IPS DF 6.9 (cell line): ENCODE data around the gene NCS1.
"Not testable (repeated sequence)": the region's sequence is repeated elsewhere in the genome, so short reads cannot be mapped to it uniquely, and the experiment has no call there.

Experiments
- DNase-seq: peaks from one replicate; pipeline ENCODE4 v3.0.0-alpha.2; 2013; ENCODE audit warnings: low read depth, low spot score
- H3K27ac ChIP-seq: one replicate; pipeline ENCODE4 v1.5.1; 2013; ENCODE audit warnings: low read length, control low read depth
- H3K27me3 ChIP-seq: 2 replicates; pipeline ENCODE4 v1.6.1; 2013; ENCODE audit warnings: mild to moderate bottlenecking, low read length; ENCODE audit not compliant: control insufficient read depth, insufficient read depth
- H3K36me3 ChIP-seq: 2 replicates; pipeline ENCODE4 v1.6.1; 2013; ENCODE audit warnings: low read length; ENCODE audit not compliant: control insufficient read depth, insufficient read depth
- H3K4me1 ChIP-seq: 2 replicates; pipeline ENCODE4 v1.6.1; 2013; ENCODE audit warnings: low read length; ENCODE audit not compliant: control insufficient read depth, insufficient read depth
- H3K4me3 ChIP-seq: 2 replicates; pipeline ENCODE4 v1.5.1; 2013; ENCODE audit warnings: mild to moderate bottlenecking, low read length
- H3K9me3 ChIP-seq: 2 replicates; pipeline ENCODE4 v1.6.1; 2013; ENCODE audit warnings: low read length, inconsistent platforms; ENCODE audit not compliant: control insufficient read depth, insufficient read depth
- WGBS: extraction: QIAGEN DNeasy Blood & Tissue Kit; methylation state at CpG from one replicate; pipeline ENCODE4 v1.1.7; 2013; ENCODE audit warnings: mixed read lengths, missing lambda C conversion rate; ENCODE audit not compliant: insufficient read length, insufficient coverage; 5-methylcytosine and 5-hydroxymethylcytosine counted together

The NCS1 gene

GRCh38 chr9:130271473-130271872 lies 99.3 kb downstream of the NCS1 start:
- DNase-seq = no peak
- no peak overlapping the region for H3K4me3 ChIP-seq
- WGBS = no CpG with 5 or more reads among the region's 6 CpGs
- H3K9me3 ChIP-seq = no peaks in the 10 kb centered on the region
- H3K4me1 ChIP-seq = peaks cover 6% of the 10 kb centered on the region
- H3K36me3 ChIP-seq = no peaks in the 10 kb centered on the region
- no peaks in the 10 kb centered on the region; the same call in 1 of the 2 replicates for H3K27me3 ChIP-seq
- no peak overlapping the region for H3K27ac ChIP-seq

GRCh38 chr9:130275156-130275555 lies 103.0 kb downstream of the NCS1 start:
- no peaks in the 10 kb centered on the region for H3K27me3 ChIP-seq
- H3K4me3 ChIP-seq = no peak overlapping the region
- H3K27ac ChIP-seq = no peak overlapping the region
- H3K9me3 ChIP-seq = no peaks in the 10 kb centered on the region
- no peaks in the 10 kb centered on the region for H3K36me3 ChIP-seq
- no peak for DNase-seq
- WGBS = no CpG with 5 or more reads among the region's 9 CpGs
- H3K4me1 ChIP-seq = no peaks in the 10 kb centered on the region

- no peaks in the 10 kb centered on the region for H3K36me3 ChIP-seq
- no peaks in the 10 kb centered on the region for H3K27me3 ChIP-seq
- WGBS = no CpG with 5 or more reads among the region's 3 CpGs
Measured at GRCh38 chr9:130276121-130276520, 103.9 kb downstream of the NCS1 start.

GRCh38 chr9:130276955-130277354 lies 104.8 kb downstream of the NCS1 start:
- no peak overlapping the region for H3K27ac ChIP-seq
- no CpG with 5 or more reads among the region's 11 CpGs for WGBS
- no peaks in the 10 kb centered on the region for H3K4me1 ChIP-seq
- no peak overlapping the region for H3K4me3 ChIP-seq
- no peaks in the 10 kb centered on the region for H3K36me3 ChIP-seq
- H3K27me3 ChIP-seq = no peaks in the 10 kb centered on the region
- DNase-seq = no peak
- no peaks in the 10 kb centered on the region for H3K9me3 ChIP-seq

More at GRCh38 chr9:130276121-130276520, 103.9 kb downstream of the NCS1 start:
- H3K9me3 ChIP-seq = no peaks in the 10 kb centered on the region
- H3K27ac ChIP-seq = no peak overlapping the region
- H3K4me1 ChIP-seq = no peaks in the 10 kb centered on the region
- no peak for DNase-seq
- H3K4me3 ChIP-seq = no peak overlapping the region

GRCh38 chr9:130277525-130277924 lies 105.3 kb downstream of the NCS1 start:
- H3K36me3 ChIP-seq, H3K27me3 ChIP-seq, H3K9me3 ChIP-seq, H3K4me3 ChIP-seq, H3K27ac ChIP-seq, DNase-seq, H3K4me1 ChIP-seq: not testable (repeated sequence)
- no CpG with 5 or more reads among the region's 1 CpG for WGBS

- DNase-seq = no peak
- H3K36me3 ChIP-seq = no peaks in the 10 kb centered on the region
- peaks cover under 1% of the 10 kb centered on the region; the same call in 1 of the 2 replicates for H3K4me1 ChIP-seq
- H3K27ac ChIP-seq = no peak overlapping the region
- no CpG with 5 or more reads among the region's 4 CpGs for WGBS
- H3K27me3 ChIP-seq = no peaks in the 10 kb centered on the region
- no peaks in the 10 kb centered on the region for H3K9me3 ChIP-seq
- no peak overlapping the region for H3K4me3 ChIP-seq
Measured at GRCh38 chr9:130283539-130284248, 111.5 kb downstream of the NCS1 start.

GRCh38 chr9:130284249-130284625 lies 112.0 kb downstream of the NCS1 start:
- Histone ChIP-seq H3K9me3 (no peaks in the 10 kb centered on the region), H3K27me3 (no peaks in the 10 kb centered on the region), H3K4me3 (no peak overlapping the region), H3K36me3 (no peaks in the 10 kb centered on the region), H3K4me1 (peaks cover 4% of the 10 kb centered on the region), H3K27ac (no peak overlapping the region)
- no CpG with 5 or more reads among the region's 10 CpGs for WGBS
- no peak for DNase-seq

GRCh38 chr9:130284690-130285089 lies 112.5 kb downstream of the NCS1 start:
- no peaks in the 10 kb centered on the region for H3K27me3 ChIP-seq
- WGBS = no CpG with 5 or more reads among the region's 7 CpGs

GRCh38 chr9:130285271-130285670 lies 113.1 kb downstream of the NCS1 start:
- no peak overlapping the region for H3K27ac ChIP-seq
- no peaks in the 10 kb centered on the region for H3K36me3 ChIP-seq
- no CpG with 5 or more reads among the region's 9 CpGs for WGBS
- no peak for DNase-seq
- no peak overlapping the region for H3K4me3 ChIP-seq
- H3K9me3 ChIP-seq = no peaks in the 10 kb centered on the region
- H3K27me3 ChIP-seq = no peaks in the 10 kb centered on the region
- peaks cover 4% of the 10 kb centered on the region for H3K4me1 ChIP-seq

More at GRCh38 chr9:130284690-130285089, 112.5 kb downstream of the NCS1 start:
- no peak overlapping the region for H3K4me3 ChIP-seq
- H3K9me3 ChIP-seq = no peaks in the 10 kb centered on the region
- H3K36me3 ChIP-seq = no peaks in the 10 kb centered on the region
- H3K4me1 ChIP-seq = peaks cover 4% of the 10 kb centered on the region
- H3K27ac ChIP-seq = no peak overlapping the region
- DNase-seq = no peak

GRCh38 chr9:130286072-130286770 lies 114.0 kb downstream of the NCS1 start:
- no peak for DNase-seq
- Histone ChIP-seq H3K4me1 (peaks cover 4% of the 10 kb centered on the region), H3K36me3 (no peaks in the 10 kb centered on the region), H3K4me3 (no peak overlapping the region), H3K27ac (no peak overlapping the region), H3K9me3 (no peaks in the 10 kb centered on the region), H3K27me3 (no peaks in the 10 kb centered on the region)
- no CpG with 5 or more reads among the region's 17 CpGs for WGBS
